Large intestine (tissue), 3 donors: ENCODE data around the gene SUCLG1. TPM values are rescaled to one million over a fixed set of nuclear protein-coding genes. Genes with fewer than 3 reads are reported as not detected.
"Not testable (repeated sequence)": the region's sequence is repeated elsewhere in the genome, so short reads cannot be mapped to it uniquely, and the experiment has no call there.

ENCODE experiments used
- DNase-seq, 2 donors: peaks; one replicate each; pipeline versions ENCODE4 v3.0.0 to v3.0.0-alpha.2; 2013
- H3K27ac ChIP-seq: one replicate; pipeline ENCODE4 v1.5.1; 2013; ENCODE audit warnings: low read length
- H3K27me3 ChIP-seq: 2 replicates; pipeline ENCODE4 v1.6.1; 2013; ENCODE audit warnings: low read length; ENCODE audit not compliant: control insufficient read depth, insufficient read depth
- H3K36me3 ChIP-seq: 2 replicates; pipeline ENCODE4 v1.6.1; 2013; ENCODE audit warnings: low read length; ENCODE audit not compliant: control insufficient read depth, insufficient read depth
- H3K4me1 ChIP-seq: one replicate; pipeline ENCODE4 v1.6.1; 2013; ENCODE audit warnings: low read length; ENCODE audit not compliant: control insufficient read depth, insufficient read depth
- H3K4me3 ChIP-seq: one replicate; pipeline ENCODE4 v1.5.1; 2013; ENCODE audit warnings: low read length
- H3K9me3 ChIP-seq: one replicate; pipeline ENCODE4 v1.6.1; 2013; ENCODE audit warnings: mild to moderate bottlenecking, low read depth, low read length, moderate library complexity; ENCODE audit not compliant: control insufficient read depth
- WGBS: methylation state at CpG from one replicate; pipeline ENCODE4 v1.1.5; 2013; ENCODE audit warnings: low lambda C conversion rate; ENCODE audit not compliant: insufficient coverage; 5-methylcytosine and 5-hydroxymethylcytosine counted together
- polyA plus RNA-seq: library from polyadenylated mRNA; unstranded; fragments of 120-200 nt; gene quantifications from one replicate; pipeline ENCODE4 v1.2.1, GENCODE V29; 2013

The SUCLG1 gene
- polyA plus RNA-seq, 1 donor = 273 TPM

DNA sequence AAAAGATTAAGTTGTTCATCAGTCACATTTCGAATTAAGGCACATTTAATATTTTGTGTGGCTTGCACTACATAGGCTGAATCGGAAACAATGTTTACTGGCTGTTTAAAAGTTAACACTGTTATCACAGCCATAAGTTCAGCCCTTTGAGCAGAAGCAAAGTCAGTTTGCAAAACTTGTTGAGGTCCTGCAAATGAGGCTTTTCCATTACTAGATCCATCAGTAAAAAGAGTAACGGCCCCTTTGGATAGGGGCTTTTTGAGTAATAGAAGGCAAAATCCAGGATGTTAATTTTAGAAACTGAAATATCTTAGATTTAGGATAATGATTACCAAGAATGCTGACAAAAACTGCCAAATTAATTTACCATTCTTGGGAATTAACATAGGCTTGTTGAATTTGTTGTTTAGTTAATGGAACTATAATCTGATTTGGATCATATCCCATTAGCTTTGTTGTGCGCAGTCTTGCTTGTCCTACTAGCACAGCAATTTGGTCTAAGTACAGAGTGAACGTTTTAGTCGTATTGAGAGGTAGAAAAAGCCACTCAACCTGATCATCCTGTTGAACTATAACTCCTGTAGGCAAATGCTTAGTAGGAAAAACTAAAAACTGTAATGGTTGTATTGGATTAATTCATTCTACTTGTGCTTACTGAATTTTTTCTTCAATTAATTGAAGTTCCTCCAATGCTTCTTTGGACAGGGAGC, 13.9 kb upstream of the SUCLG1 start:
- H3K4me3 ChIP-seq = no peak overlapping the region
- peaks cover 19% of the 10 kb centered on the region for H3K9me3 ChIP-seq
- no CpG with 5 or more reads among the region's 6 CpGs for WGBS
- H3K36me3 ChIP-seq = no peaks in the 10 kb centered on the region
- no peak for DNase-seq
- H3K27ac ChIP-seq = no peak overlapping the region
- H3K27me3 ChIP-seq = no peaks in the 10 kb centered on the region
- no peaks in the 10 kb centered on the region for H3K4me1 ChIP-seq

DNA sequence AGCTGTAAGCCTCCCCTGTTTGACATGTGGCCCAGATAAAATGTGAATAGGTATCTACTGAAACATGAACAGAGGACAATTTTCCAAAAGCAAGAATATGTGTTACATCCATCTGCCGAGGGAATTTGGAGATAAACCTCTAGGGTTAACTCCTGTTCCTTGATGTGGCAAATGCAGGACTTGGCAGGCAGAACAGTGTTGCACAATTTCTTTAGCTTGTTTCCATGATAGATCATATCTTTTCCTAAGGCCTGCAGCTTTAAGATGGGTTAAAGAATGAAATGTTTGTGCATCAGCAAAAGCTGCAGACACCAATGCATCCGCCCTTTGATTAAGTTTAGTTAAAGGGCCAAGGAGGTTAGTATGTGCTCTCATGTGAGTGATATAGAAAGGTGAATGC, 13.3 kb upstream of the SUCLG1 start:
- peaks cover 15% of the 10 kb centered on the region for H3K9me3 ChIP-seq
- not testable (repeated sequence) for H3K27ac ChIP-seq, DNase-seq, H3K27me3 ChIP-seq, H3K4me3 ChIP-seq, H3K36me3 ChIP-seq, H3K4me1 ChIP-seq
- WGBS = no CpG with 5 or more reads among the region's 2 CpGs

DNA sequence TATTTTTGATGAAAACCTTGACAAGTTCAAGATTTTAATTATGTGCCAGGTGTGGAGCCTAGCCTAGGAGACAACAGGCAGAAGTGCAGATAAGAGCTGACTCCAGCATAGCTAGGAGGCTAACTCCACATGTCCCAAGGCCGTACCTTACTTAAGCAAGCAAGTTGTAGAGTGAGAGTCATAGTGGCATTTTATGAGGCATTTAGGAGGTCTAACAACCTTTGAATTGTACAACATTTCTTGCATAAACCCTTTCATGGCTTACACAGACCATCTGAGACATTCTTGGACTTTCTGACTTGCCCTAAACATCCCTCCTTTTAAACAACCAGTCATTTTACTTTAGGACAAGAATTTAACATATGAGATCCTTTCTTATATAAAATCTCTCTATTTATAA, 8.3 kb upstream of the SUCLG1 start:
- H3K9me3 ChIP-seq = peaks cover 9% of the 10 kb centered on the region
- H3K4me3 ChIP-seq = no peak overlapping the region
- peaks cover 8% of the 10 kb centered on the region for H3K4me1 ChIP-seq
- no CpG with 5 or more reads among the region's 1 CpG for WGBS
- H3K27me3 ChIP-seq = no peaks in the 10 kb centered on the region
- no peak for DNase-seq
- H3K27ac ChIP-seq = no peak overlapping the region
- H3K36me3 ChIP-seq = no peaks in the 10 kb centered on the region

DNA sequence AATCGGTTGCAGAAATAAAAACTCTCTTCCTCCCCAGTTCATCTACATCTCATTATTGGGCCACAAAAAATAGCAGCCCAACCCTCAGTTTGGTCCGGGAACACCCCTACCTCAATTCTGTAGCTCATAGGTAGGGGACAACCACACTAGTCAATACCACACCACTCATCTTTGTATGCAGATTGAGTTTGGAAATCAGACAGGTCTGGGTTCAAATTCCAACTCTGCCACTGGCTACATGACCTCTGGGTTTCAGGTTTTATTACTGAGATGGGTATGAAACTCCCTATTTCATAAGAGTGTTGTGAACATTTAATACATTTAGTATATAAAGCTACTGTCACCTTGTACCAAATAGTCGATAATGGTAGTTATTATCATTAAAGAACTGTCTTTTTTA, 2.2 kb upstream of the SUCLG1 start:
- H3K4me3 ChIP-seq = no peak overlapping the region
- WGBS = no CpG with 5 or more reads among the region's 3 CpGs
- H3K4me1 ChIP-seq = peaks cover 33% of the 10 kb centered on the region
- H3K27ac ChIP-seq = peak overlapping the region; percentile 95
- no peaks in the 10 kb centered on the region for H3K36me3 ChIP-seq
- no peaks in the 10 kb centered on the region for H3K27me3 ChIP-seq
- H3K9me3 ChIP-seq = no peaks in the 10 kb centered on the region
- peak; percentile 56 to 83 for DNase-seq

DNA sequence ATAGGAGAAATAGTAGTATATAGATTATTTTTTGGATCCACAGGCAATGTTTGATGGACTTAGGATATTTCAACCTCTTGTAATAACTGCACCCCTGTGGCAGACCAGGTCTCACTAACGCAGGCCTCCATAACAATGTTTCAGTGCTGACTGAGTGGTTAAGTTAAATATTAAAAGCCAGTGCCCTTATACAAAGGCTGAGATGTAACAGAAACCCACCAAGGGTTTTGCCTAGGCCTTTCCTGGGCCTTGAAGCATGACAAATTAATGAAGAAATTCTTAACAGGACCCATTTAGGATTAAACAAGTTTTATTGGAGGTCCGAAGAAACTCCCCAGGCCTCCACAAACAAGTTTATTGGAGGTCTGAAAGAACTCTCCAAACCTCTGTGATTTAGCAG, 1.6 kb upstream of the SUCLG1 start:
- H3K4me1 ChIP-seq = peaks cover 33% of the 10 kb centered on the region
- no peaks in the 10 kb centered on the region for H3K9me3 ChIP-seq
- no peaks in the 10 kb centered on the region for H3K36me3 ChIP-seq
- peak overlapping the region; percentile 95 for H3K27ac ChIP-seq
- WGBS = no CpG with 5 or more reads among the region's 2 CpGs
- H3K27me3 ChIP-seq = no peaks in the 10 kb centered on the region
- H3K4me3 ChIP-seq = no peak overlapping the region
- DNase-seq = no peak

DNA sequence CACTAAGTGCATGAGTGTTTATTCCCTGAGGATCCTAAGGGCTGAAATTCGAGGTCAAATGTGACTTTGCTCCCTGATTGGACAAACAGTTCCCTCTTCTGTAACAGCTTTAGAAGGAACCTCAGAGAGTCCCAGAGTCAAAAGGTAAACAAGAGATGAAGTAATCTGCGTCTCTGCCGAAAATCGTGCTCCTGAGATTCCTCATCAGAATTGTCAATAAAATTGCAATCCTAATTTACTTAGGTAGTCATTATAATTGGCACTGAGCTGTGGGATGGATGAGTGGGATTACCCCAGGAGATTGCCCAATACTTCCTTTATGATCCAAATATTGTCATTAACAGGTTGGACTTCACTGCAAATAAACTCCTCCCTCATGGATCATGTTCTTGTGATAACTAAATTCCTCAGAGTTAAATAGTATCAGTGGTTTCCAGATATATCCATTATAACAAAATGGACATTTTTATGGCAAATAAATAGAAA, 907 bp upstream of the SUCLG1 start:
- DNase-seq = peak; percentile 30 to 64
- no peaks in the 10 kb centered on the region for H3K36me3 ChIP-seq
- WGBS = no CpG with 5 or more reads among the region's 4 CpGs
- H3K4me1 ChIP-seq = peaks cover 33% of the 10 kb centered on the region
- no peaks in the 10 kb centered on the region for H3K27me3 ChIP-seq
- peak overlapping the region; percentile 95 for H3K27ac ChIP-seq
- H3K4me3 ChIP-seq = peak overlapping the region; percentile 94
- H3K9me3 ChIP-seq = no peaks in the 10 kb centered on the region

DNA sequence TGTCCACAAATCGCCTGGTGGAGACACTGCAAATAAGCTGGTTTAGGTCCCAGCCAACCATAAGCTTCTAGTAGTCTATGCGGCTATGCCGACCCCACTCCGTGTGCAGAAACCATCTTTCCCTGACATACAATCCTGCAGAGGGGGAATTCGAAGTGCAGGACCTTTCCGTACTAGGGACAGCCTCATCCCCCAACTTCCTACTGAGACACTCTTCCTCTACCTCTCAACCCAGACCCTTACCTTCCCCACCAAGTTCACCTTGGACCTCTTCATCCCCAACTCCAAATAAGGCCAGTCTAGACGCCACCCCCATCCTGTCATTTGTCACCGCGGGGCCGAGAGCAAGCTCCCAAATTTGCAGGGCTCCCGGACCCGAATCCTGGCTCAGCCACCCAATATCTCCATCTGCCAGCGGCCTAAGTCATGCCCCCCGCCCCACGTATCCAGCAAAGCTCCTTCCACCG, 496 bp downstream of the SUCLG1 start:
- H3K9me3 ChIP-seq = no peaks in the 10 kb centered on the region
- no CpG with 5 or more reads among the region's 16 CpGs for WGBS
- H3K36me3 ChIP-seq = peaks cover 10% of the 10 kb centered on the region
- no peak for DNase-seq
- H3K4me3 ChIP-seq = peak overlapping the region; percentile 94
- H3K27me3 ChIP-seq = no peaks in the 10 kb centered on the region
- peak overlapping the region; percentile 95 for H3K27ac ChIP-seq
- peaks cover 39% of the 10 kb centered on the region for H3K4me1 ChIP-seq

GRCh38 chr2:84457686-84458085, 1.4 kb downstream of the SUCLG1 start:
- Histone ChIP-seq H3K27ac (peak overlapping the region; percentile 95), H3K4me1 (peaks cover 35% of the 10 kb centered on the region)

GRCh38 chr2:84456156-84456555, 2.9 kb downstream of the SUCLG1 start:
- H3K27me3 ChIP-seq = no peaks in the 10 kb centered on the region
- H3K4me3 ChIP-seq = peak overlapping the region; percentile 4
- H3K4me1 ChIP-seq = peaks cover 21% of the 10 kb centered on the region
- H3K27ac ChIP-seq = peak overlapping the region; percentile 49
- WGBS = 80% methylated on average over 1 of the region's 4 CpGs
- H3K36me3 ChIP-seq = peaks cover 15% of the 10 kb centered on the region
- H3K9me3 ChIP-seq = no peaks in the 10 kb centered on the region
- no peak for DNase-seq

More at GRCh38 chr2:84457686-84458085, 1.4 kb downstream of the SUCLG1 start:
- H3K36me3 ChIP-seq = peaks cover 11% of the 10 kb centered on the region
- 20% methylated on average over 1 of the region's 2 CpGs for WGBS
- H3K27me3 ChIP-seq = no peaks in the 10 kb centered on the region
- peak overlapping the region; percentile 94 for H3K4me3 ChIP-seq
- peak; percentile 20 to 74 for DNase-seq
- no peaks in the 10 kb centered on the region for H3K9me3 ChIP-seq

- peaks cover 23% of the 10 kb centered on the region for H3K4me1 ChIP-seq
- no peaks in the 10 kb centered on the region for H3K9me3 ChIP-seq
- H3K27ac ChIP-seq = no peak overlapping the region
- peaks cover 15% of the 10 kb centered on the region for H3K36me3 ChIP-seq
- DNase-seq = no peak
- no peak overlapping the region for H3K4me3 ChIP-seq
- no peaks in the 10 kb centered on the region for H3K27me3 ChIP-seq
- no CpG with 5 or more reads among the region's 2 CpGs for WGBS
Observed at GRCh38 chr2:84454581-84454980, 4.5 kb downstream of the SUCLG1 start.

DNA sequence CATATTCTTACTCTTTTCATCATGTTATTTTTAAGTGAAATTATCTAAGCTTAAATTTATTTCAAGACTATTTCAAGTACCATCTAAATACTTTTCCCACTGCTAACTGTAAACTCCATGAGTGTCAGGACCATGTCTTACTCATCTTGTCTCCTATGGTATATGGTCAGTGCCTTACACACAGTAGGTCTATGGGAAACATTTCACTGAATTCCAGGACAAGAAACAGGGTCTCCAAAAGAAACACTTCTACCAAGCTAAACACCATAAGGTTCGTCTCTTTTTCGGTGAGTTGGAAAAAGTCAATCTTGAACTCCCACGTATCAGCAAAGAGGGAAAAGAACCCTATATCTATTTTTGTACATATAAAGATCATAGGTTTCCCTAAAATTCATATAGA, 6.5 kb downstream of the SUCLG1 start:
- Histone ChIP-seq H3K4me1 (peaks cover 23% of the 10 kb centered on the region), H3K4me3 (no peak overlapping the region), H3K27me3 (no peaks in the 10 kb centered on the region), H3K9me3 (no peaks in the 10 kb centered on the region), H3K27ac (no peak overlapping the region), H3K36me3 (peaks cover 23% of the 10 kb centered on the region)
- DNase-seq = no peak
- 100% methylated on average over 1 of the region's 3 CpGs for WGBS
